Ammon's horn (tissue), 1 donor: ENCODE measurements around the gene UNC13A.
"Not testable (repeated sequence)": the region's sequence is repeated elsewhere in the genome, so short reads cannot be mapped to it uniquely, and the experiment has no call there.

ENCODE experiments used
- DNase-seq: peaks from one replicate; pipeline ENCODE4 v3.0.0-alpha.2; 2016; ENCODE audit warnings: low spot score

UNC13A gene

GRCh38 chr19:17570291-17570690 is 117.9 kb downstream of the UNC13A start:
- not testable (repeated sequence) for DNase-seq

- no peak for DNase-seq
Observed at GRCh38 chr19:17567940-17568339, 120.2 kb downstream of the UNC13A start.

GRCh38 chr19:17565611-17566010 is 122.5 kb downstream of the UNC13A start:
- DNase-seq = no peak

GRCh38 chr19:17564781-17565180 is 123.4 kb downstream of the UNC13A start:
- DNase-seq = no peak

GRCh38 chr19:17562561-17562960 is 125.6 kb downstream of the UNC13A start:
- DNase-seq = no peak

GRCh38 chr19:17562097-17562496 is 126.1 kb downstream of the UNC13A start:
- DNase-seq = no peak

GRCh38 chr19:17560205-17560595 is 128.0 kb downstream of the UNC13A start:
- no peak for DNase-seq

GRCh38 chr19:17557466-17557865 is 130.7 kb downstream of the UNC13A start:
- peak; percentile 26 for DNase-seq

- no peak for DNase-seq
Observed at GRCh38 chr19:17556995-17557394, 131.2 kb downstream of the UNC13A start.

- DNase-seq = peak; percentile 57
Observed at GRCh38 chr19:17555929-17556813, 132.0 kb downstream of the UNC13A start.

- peak; percentile 100 for DNase-seq
Observed at GRCh38 chr19:17555480-17555928, 132.7 kb downstream of the UNC13A start, which contains the start of gene COLGALT1. TSS of gene COLGALT1 (plus strand) at chr19:17555649. CDS start at chr19:17555714, 65 bp downstream.

- DNase-seq = no peak
Observed at GRCh38 chr19:17554968-17555479, 133.1 kb downstream of the UNC13A start.

- peak; percentile 64 for DNase-seq
Observed at GRCh38 chr19:17553256-17553655, 134.9 kb downstream of the UNC13A start.

- DNase-seq = not testable (repeated sequence)
Observed at GRCh38 chr19:17552735-17553134, 135.4 kb downstream of the UNC13A start.
